Right lobe of liver (tissue), 4 donors: ENCODE data around the gene LRRC8D.

Experiments used
- CTCF ChIP-seq, 4 donors: fragments of 200-600 bp in 3 of 4; fragments of 450-650 bp in 1 of 4; IDR thresholded peaks; one replicate each; pipeline versions ENCODE4 v1.5.1 to v1.8.0; 2016 to 2022; ENCODE audit warnings: antibody characterized with exemption in 4 of 4, mild to moderate bottlenecking in 2 of 4
- POLR2A ChIP-seq: fragments of 450-650 bp; IDR thresholded peaks from one replicate; pipeline ENCODE4 v1.6.1; 2017; ENCODE audit warnings: antibody characterized with exemption, mild to moderate bottlenecking
- donor health status: DM: no; HTN: no; CAD: no.
- donor health status: DM: no; HTN: no; CAD: no.
- donor health status: DM: no; HTN: yes; CAD: no.

- TF ChIP-seq POLR2A (no peak), CTCF (IDR thresholded peaks at IDR 0.05) (no peak)
Observed at GRCh38 chr1:89932598-89933364, 111.9 kb downstream of the LRRC8D start.
